ENCODE data around the gene AP4S1.
"Not testable (repeated sequence)": the region's sequence is repeated elsewhere in the genome, so short reads cannot be mapped to it uniquely, and the experiment has no call there.

AP4S1 gene

DNA sequence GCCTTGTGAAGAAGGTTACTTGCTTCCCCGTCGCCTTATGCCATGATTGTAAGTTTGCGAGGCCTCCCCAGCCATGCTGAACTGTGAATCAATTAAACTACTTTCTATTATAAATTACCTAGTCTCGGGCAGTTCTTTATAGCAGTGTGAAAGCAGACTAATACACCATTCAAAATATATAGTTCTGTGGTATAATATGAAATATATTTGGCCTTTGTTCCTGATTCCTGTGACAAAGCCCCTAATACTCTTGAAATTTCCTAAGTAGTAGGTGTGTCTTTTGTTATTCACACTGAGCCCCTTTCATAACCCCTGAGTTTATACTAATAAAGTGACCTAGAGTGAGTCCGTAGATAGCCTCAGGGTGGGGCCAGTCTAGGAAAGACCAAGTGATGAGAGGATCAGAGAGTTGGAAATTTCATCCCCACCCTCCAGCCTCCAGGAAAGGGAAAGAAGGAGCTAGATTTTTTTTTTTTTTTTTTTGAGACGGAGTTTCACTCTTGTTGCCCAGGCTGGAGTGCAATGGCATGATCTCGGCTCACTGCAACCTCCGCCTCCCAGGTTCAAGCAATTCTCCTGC, 20.1 kb downstream of the AP4S1 start:
- no peak for DNase-seq

DNA sequence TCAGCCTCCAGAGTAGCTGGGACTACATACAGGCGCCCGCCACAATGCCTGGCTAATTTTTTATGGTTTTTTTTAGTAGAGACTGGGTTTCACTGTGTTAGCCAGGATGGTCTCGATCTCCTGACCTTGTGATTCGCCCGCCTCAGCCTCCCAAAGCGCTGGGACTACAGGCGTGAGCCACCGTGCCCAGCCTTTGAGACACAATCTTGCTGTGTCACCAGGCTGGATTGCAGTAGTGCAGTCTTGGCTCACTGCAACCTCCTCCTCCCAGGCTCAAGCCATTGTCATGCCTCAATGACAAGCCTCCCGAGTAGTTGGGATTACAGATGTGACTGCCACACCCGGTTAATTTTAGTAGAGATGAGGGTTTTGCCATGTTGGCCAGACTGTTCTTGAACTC, 22.1 kb downstream of the AP4S1 start:
- DNase-seq = no peak

DNA sequence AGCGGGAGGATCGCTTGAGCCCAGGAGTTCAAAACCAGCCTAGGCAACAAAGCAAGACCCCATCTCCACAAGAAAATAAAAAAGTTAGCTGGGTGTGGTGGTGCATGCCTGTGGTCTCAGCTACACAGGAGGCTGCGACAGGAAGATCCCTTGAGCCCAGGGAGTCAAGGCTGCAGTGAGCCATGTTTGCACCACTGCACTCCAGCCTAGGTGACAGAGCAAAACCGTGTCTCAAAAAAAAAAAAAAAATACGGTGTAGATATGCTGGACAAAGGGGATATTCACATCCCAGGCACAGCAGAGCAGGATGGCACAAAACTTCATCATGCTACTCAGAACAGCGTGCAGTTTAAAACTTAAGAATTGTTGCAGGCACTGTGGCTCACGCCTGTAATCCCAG, 25.6 kb downstream of the AP4S1 start:
- no peak for DNase-seq

DNA sequence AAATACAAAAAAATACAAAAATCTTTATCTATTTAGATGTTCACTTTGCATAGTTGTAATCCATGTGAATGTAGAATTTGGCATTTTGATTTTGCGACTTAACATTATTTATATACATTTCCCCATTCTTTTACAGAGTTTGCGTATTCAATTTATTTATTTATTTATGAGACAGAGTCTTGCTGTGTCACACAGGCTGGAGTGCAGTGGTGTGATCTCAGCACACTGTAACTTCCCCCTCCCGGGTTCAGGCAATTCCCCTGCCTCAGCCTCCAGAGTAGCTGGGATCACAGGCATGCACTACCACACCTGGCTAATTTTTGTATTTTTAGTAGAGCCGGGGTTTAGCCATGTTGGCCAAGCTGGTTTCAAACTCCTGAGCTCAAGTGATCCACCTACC, 26.1 kb downstream of the AP4S1 start:
- DNase-seq = no peak

DNA sequence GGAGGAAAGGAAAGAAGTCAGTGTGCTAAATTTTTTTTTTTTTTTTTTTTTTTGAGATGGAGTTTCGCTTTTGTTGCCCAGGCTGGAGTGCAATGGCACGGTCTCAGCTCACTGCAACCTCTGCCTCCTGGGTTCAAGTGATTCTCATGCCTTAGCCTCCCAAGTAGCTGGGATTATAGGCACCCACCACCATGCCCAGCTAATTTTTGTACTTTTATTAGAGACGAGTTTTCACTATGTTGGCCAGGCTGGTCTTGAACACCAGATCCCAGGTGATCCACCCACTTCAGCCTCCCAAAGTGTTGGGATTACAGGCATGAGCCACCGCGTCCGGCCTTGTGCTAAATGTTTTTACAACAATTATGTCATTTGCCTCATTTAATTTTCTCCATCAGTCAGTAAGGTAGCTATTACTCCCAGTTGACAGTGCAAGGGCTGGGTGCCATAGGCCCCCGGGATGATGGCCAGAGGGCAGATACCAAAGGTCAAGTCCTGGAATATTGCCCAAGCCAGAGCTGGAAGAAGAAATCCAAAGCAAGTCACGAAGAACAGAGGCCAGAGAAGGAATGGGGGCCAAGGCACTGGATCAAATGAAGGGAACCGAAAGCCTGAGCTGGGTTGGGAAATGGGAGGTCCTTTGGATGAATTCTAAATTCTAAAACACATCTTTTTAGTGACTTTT, 27.6 kb downstream of the AP4S1 start:
- not testable (repeated sequence) for DNase-seq

DNA sequence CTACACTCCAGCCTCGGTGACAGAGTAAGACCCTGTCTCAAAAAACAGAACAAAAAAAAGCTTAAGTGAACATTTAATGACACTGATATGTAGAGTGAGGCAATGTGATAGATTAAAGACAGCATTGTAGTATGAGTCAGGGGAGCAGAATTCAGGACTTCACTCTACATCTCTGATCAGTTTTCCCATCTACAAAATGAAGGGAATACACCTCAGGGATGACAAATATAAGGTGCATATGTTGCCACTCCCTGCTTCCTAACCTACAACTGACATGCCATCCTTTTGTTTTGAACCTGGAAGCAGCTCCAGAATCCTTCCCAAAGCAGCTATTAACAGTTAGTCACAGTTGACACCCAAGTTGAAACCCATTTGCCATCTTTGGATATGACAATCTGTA, 31.6 kb downstream of the AP4S1 start:
- DNase-seq = no peak

DNA sequence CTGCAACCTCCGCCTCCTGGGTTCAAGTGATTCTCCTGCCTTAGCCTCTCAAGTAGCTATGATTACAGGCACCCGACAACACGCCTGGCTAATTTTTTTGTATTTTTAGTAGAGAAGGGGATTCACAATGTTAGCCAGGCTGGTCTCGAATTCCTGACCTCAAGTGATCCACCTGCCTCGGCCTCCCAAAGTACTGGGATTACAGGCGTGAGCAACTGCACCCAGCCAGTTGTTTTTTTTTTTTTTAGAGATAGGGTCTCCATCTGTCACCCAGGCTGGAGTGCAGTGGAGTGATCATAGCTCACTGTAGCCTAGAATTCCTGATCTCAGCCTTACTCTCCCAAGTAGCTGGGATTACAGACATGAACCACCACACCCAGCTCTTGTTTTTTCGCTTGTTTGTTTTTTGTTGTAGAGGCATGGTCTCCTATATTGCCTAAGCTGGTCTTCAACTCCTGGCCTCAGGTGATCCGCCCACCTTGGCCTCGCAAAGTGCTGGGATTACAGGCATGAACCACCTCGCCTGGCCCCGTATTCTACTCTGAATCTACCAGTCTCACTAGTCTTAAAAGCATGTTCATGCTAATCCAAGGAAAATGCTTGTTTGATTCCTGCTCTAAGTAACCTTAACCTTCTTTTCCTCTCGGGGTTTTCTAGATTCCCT, 32.4 kb downstream of the AP4S1 start:
- DNase-seq = peak; percentile 74

DNA sequence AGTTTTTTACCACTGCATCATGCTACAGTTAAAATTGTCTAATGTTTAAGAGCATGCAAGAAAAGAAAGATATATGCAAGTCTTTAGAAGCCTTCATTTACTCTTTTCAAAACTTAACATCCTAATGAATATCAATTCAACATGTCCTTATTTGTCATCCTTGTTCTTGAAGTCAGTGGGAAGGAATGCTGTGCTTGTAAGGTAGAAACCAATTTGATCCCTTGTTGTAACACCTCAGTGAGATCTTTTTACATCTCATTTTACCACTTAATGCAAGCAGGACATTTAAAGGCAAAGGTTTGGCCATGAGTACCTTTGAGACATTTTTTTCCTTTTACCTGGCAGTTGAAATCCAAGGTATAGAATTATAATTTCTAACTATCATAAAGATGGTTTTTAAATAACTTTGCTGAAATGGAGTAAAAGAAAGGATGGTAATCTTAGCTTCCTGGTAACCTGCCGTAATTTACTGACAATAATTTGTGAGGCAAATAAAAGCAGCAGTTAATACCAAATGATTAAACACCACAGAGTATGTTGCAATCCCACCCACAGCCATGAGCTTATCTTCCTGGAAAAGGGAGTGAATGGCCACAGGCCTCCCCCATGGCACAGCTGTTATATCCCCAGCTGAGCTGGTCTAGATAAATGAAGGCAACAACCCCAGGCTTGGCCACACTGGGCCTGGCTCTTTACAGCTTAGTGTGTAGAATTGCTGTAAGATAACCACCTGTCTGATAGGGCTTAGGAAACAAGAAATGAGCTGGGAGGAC, 33.9 kb downstream of the AP4S1 start:
- peak; percentile 93 for DNase-seq

DNA sequence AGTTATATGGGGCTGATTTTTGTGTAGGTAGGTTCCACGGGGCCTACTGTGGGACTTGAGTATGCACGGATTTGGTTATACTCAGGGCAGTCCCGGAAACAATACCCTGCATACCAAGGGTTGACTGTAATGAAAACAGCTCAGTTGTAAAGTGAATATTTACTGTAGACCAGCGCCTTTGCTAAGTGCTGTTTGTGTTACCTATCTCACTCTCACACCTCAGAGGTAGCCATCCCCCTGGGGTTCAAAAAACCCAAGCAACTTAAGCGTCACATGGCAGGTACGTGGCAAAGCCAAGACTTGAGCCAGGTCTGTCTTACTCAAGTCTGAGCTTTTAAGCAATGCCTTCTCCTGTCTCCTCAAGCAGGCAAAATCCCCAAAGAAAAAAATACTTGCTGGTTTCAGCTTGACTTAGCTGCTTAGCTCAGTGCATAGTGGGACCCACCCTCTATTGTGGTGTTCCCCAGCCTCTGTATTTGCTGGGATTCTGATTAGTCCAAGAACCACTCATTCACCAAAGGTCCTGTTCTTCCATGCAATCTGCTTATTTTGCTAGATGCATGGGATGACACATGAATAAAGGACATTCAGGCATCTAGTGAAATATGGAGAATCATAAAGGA, 34.9 kb downstream of the AP4S1 start:
- DNase-seq = no peak

DNA sequence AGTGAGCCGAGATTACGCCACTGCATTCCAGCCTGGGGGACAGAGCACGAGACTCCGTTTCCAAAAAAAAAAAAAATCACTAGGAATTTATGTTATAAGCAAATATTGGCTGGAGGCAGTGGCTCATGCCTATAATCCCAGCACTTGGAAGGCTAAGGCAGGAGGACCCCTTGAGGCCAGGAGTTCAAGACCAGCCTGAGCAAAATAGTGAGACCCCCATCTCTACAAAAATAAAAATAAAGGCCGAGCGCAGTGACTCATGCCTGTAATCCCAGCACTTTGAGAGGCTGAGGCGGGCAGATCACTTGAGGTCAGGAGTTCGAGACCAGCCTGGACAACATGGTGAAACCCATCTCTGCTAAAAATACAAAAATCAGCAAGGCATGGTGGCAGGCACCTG, 37.5 kb downstream of the AP4S1 start:
- not testable (repeated sequence) for DNase-seq

DNA sequence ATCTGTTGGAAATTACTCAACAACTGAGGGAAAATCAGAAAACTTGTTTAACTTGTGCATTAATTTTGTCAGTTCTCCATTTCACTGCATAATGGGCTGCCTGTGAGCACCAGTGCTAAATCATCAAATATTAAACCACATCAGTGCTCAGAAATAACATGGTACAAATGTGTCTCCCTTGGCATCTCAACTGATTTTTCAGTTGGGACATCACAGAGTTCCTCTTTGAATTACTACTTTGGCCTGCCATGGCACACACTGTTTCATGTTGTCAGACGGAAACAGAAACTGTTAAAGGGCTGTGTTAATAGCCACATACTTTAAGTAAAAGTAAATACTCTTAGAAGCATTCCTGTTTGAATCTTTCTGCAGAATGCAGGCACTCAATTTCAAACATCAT, 42.8 kb downstream of the AP4S1 start:
- no peak for DNase-seq

DNA sequence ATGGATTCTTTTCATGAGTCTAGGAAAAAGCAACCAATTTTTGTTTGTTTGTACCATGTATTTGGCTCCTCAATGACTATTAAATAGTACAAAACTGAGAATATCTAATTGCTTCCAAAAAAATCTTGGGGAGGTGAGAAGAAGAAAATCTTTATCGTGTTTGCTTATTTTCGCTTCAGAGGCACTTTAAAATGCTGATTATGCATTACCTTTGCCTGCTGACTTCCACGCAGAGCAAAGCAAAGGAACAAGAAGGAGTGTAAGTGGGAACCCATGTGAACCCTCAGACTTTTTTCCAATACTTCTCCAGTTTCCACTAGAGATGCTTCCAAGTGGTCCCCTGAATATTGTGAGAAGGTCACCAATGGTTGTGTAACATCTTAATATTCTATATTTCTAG, 43.9 kb downstream of the AP4S1 start:
- no peak for DNase-seq

DNA sequence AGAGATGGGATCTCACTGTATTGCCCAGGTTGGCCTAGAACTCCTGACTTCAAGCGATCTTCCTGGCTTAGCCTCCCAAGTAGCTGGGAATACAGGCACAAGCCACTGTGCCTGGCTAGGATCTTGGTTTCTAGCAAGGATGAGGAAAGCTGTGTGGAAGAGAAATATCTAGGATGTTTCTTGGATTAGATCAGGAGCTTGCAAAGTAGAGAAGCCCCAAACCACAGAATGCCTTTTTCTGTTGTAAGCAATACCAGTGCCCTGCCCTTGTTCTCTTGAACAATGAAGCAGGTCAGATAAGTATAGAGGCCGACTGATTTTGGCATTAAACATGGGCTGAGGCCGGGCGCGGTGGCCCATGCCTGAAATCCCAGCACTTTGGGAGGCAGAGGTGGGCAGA, 45.0 kb downstream of the AP4S1 start:
- no peak for DNase-seq

DNA sequence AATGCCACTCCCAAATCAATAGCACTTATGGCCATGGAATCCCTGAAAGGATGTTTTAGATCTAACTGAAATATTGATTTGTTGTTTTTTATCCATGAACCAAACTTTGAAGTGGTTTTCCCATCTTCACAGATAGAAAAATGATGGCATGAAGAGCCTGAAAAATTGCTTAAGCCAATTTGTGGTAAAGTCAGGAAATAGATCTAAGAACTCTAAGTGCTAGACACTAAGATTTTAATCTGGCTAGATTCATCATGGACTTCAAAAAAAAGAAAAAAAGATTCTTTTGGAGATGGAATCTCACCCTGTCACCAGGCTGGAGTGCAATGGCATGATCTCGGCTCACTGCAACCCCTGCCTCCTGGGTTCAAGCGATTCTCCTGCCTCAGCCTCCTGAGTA, 45.7 kb downstream of the AP4S1 start:
- no peak for DNase-seq

DNA sequence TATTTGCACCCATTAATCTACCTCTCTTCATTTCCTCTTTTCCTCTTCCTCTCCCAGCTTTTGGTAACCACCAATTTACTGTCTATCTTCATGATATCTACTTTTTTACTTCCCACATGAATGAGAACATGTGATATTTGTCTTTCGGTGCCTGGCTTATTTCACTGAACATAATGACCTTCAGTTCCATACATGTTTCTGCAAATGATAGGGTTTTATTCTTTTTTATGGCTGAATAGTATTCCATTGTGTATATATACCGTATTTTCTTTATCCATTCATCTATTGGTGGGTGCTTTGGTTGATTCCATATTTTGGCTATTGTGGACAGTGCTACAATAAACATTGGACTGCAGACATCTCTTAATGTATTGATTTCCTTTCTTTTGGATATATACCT, 49.7 kb downstream of the AP4S1 start:
- no peak for DNase-seq

DNA sequence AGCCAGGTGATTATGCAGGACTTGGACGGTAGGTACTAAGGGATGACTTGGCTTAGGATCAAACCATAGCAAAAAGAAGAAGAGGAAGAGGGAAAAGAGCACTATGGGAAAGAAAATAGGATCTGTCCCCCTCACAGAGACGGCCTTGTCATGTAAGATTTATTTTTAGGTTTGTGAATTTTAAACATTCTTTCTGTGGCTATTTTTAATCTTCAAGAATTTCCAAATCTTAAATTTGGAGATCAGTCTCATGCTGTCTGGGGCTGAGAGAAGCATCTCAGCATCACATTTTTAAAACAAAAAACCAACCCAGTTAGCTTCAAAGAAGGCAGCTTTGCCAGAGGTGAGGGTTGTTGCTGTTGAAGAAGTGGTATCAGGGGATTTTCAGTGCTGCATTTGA, 53.3 kb downstream of the AP4S1 start:
- no peak for DNase-seq

DNA sequence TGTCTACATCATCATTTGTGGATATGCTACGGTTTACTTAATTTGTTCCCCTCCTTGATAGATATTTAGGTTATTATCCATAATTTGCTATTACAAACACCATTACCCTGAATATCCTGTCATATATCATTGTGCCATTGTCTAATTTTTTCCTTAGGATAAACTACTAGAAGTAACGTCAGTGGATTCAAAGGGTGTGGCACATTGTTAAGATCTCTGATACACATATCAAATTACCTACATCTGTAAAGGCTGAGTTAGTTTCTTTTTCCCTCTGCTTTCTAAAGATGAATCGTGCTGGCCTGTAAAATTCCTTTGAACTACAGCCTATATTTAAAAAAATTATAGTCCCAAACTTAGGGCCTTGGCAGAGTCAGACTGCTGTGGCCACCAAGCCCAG, 54.6 kb downstream of the AP4S1 start:
- no peak for DNase-seq

DNA sequence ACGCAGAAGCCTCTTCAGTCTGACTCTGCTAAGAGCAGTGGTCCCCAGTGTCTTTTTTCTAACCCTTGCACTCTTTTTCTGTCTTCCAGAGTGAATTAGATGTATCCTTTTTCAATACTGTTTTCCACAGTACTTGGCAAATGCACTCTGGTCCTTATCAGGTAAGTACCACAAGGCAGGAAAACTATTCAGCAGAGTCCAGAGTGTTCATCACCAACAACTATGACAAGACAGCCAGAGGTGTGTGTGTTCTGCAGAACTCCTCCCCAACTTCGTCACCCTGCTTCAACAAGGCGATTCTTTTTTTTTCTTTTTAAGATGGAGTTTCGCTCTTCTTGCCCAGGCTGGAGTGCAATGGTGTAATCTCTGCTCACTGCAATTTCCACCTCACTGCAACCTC, 55.0 kb downstream of the AP4S1 start:
- no peak for DNase-seq

DNA sequence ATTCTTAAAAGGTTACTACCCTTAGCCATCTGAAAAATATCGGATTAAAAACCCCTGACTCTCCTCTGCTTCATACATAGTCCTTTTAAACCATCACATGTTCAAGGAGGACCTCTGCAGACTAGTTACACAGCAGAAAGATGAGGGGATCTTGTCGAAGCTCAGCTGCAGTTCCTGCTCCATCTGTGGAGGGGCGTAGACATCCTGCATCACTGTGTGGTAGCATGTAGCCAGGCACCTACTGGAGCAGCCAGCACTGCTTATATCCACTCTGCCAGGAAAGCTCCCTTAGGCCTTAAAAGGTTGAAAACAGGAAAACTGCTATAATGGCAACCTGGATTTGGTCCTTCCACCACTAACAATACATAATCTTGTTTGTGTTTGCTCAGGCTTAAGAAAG, 58.3 kb downstream of the AP4S1 start:
- DNase-seq = peak; percentile 66

DNA sequence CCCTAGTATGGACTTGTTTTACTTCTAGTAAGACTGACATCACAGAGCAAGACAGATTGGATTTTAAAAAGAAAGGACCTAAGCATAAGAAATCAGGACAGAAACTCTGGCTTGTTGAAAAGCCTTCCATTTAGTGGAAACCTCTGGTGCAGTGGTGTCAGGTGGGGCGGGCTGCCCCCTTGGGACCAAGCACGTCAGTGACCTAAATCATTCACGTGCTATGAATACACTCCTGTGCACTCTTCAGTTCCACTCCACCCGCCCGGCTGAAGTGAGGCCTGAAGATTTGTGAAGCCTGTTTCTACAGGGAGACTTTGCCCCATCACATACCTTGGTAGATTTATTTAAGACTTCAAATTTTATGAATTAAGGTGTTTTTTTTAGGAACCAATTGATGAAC, 58.9 kb downstream of the AP4S1 start:
- DNase-seq = peak; percentile 26

DNA sequence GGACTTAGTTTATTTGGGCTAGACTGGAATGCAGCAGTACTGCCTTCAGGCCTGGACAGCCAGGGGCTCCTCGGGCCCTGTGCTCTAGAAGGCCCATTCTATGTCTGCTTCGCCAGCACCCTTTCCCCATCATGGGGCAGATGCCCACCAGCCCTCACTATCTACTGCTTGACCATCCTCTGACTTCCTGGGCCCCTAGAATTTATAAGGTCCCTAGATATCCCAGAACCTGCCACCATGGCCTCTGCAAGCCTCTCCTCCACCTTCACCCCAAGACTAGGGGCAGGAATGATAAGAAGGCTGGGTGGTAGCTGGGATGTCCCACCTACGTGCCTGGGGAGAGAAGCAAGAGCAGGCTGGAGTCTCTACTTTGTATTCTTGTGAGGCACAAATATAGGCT, 59.6 kb downstream of the AP4S1 start:
- DNase-seq = no peak

DNA sequence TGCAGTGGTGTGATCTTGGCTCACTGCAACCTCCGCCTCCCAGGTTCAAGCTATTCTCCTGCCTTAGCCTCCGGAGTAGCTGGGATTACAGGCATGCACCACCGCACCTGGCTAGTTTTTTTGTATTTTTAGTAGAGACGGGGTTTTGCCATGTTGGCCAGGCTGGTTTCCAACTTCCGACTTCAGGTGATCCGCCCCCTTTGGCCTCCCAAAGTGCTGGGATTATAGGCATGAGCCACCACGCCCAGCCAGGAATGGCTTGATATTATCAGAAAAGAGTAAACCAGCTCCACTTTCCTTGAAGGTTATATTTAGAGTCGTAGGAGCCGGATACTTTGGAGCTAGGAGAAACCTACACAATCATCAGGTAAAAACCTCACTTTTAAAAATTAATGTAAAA, 61.0 kb downstream of the AP4S1 start:
- not testable (repeated sequence) for DNase-seq
